SJCRH30 (cell line): ENCODE data around the gene USP10. TPM values are rescaled to one million over a fixed set of nuclear protein-coding genes. Genes with fewer than 3 reads are reported as not detected.

Experiments used
- DNase-seq, 2 experiments: peaks; one replicate each; pipeline ENCODE4 v3.0.0-alpha.2; 2015 to 2020
- H3K27ac ChIP-seq: fragments of 250-450 bp; sonication (Bioruptor Pico); 2 replicates; pipeline ENCODE4 v1.5.1; 2020; ENCODE audit warnings: mild to moderate bottlenecking, moderate library complexity
- H3K27me3 ChIP-seq: fragments of 250-450 bp; sonication (Bioruptor Pico); 2 replicates; pipeline ENCODE4 v1.5.1; 2020; ENCODE audit warnings: mild to moderate bottlenecking, moderate library complexity
- H3K36me3 ChIP-seq: fragments of 250-450 bp; sonication (Bioruptor Pico); 2 replicates; pipeline ENCODE4 v1.5.1; 2020; ENCODE audit warnings: mild to moderate bottlenecking, moderate library complexity
- H3K4me1 ChIP-seq: fragments of 250-450 bp; sonication (Bioruptor Pico); 2 replicates; pipeline ENCODE4 v1.5.1; 2020; ENCODE audit warnings: mild to moderate bottlenecking, moderate library complexity
- H3K4me3 ChIP-seq: fragments of 250-450 bp; sonication (Bioruptor Pico); 2 replicates; pipeline ENCODE4 v1.5.1; 2020; ENCODE audit warnings: mild to moderate bottlenecking, moderate library complexity
- H3K9me3 ChIP-seq: fragments of 250-450 bp; sonication (Bioruptor Pico); replicated peaks from 2 replicates; pipeline ENCODE4 v1.5.1; 2020; ENCODE audit warnings: mild to moderate bottlenecking, moderate library complexity
- total RNA-seq: library from RNA; depleted of rRNA; stranded (reverse); fragments of >200 nt; shearing (Covaris generic); gene quantifications from 2 replicates; pipeline ENCODE4 v1.2.3, GENCODE V29; 2014

Gene USP10
- total RNA-seq, 1 experiment from 2014 or later, result 68.3 TPM

- H3K4me3 ChIP-seq, result no peak overlapping the region
- H3K27me3 ChIP-seq, result no peaks in the 10 kb centered on the region
- DNase-seq, result no peak
- H3K36me3 ChIP-seq, result no peaks in the 10 kb centered on the region
- H3K4me1 ChIP-seq, result peaks cover 12% of the 10 kb centered on the region; the same call in 1 of the 2 replicates
- no peaks in the 10 kb centered on the region for H3K9me3 ChIP-seq
- no peak overlapping the region for H3K27ac ChIP-seq
These were observed 86.9 kb downstream of the USP10 start for GRCh38 chr16:84786605-84787262.

- no peaks in the 10 kb centered on the region for H3K36me3 ChIP-seq
- no peak overlapping the region for H3K27ac ChIP-seq
- H3K4me1 ChIP-seq, result peaks cover 12% of the 10 kb centered on the region; the same call in 1 of the 2 replicates
- H3K9me3 ChIP-seq, result no peaks in the 10 kb centered on the region
- H3K27me3 ChIP-seq, result no peaks in the 10 kb centered on the region
- H3K4me3 ChIP-seq, result no peak overlapping the region
- DNase-seq, result no peak
These were observed 87.4 kb downstream of the USP10 start for GRCh38 chr16:84787263-84787622.

- H3K4me1 ChIP-seq, result peaks cover 12% of the 10 kb centered on the region; the same call in 1 of the 2 replicates
- no peak overlapping the region for H3K4me3 ChIP-seq
- H3K36me3 ChIP-seq, result no peaks in the 10 kb centered on the region
- no peak overlapping the region for H3K27ac ChIP-seq
- no peak for DNase-seq
- H3K27me3 ChIP-seq, result no peaks in the 10 kb centered on the region
- no peaks in the 10 kb centered on the region for H3K9me3 ChIP-seq
These were observed 89.2 kb downstream of the USP10 start for GRCh38 chr16:84788920-84789391.

- no peak for DNase-seq
- no peaks in the 10 kb centered on the region for H3K36me3 ChIP-seq
- H3K27ac ChIP-seq, result no peak overlapping the region
- H3K27me3 ChIP-seq, result no peaks in the 10 kb centered on the region
- H3K4me1 ChIP-seq, result peaks cover 12% of the 10 kb centered on the region; the same call in 1 of the 2 replicates
- no peak overlapping the region for H3K4me3 ChIP-seq
- H3K9me3 ChIP-seq, result no peaks in the 10 kb centered on the region
These were observed 89.6 kb downstream of the USP10 start for GRCh38 chr16:84789431-84789830.

- H3K4me3 ChIP-seq, result no peak overlapping the region
- peaks cover 12% of the 10 kb centered on the region; the same call in 1 of the 2 replicates for H3K4me1 ChIP-seq
- no peak overlapping the region for H3K27ac ChIP-seq
- H3K9me3 ChIP-seq, result no peaks in the 10 kb centered on the region
- H3K27me3 ChIP-seq, result no peaks in the 10 kb centered on the region
- DNase-seq, result peak; percentile 10 to 22
- H3K36me3 ChIP-seq, result no peaks in the 10 kb centered on the region
These were observed 90.5 kb downstream of the USP10 start for GRCh38 chr16:84790301-84790700.

GRCh38 chr16:84791088-84791487 lies 91.3 kb downstream of the USP10 start:
- H3K4me1 ChIP-seq, result peaks cover 7% of the 10 kb centered on the region; the same call in 1 of the 2 replicates
- no peaks in the 10 kb centered on the region for H3K9me3 ChIP-seq
- peak in 1 of 2 experiments; percentile 8 for DNase-seq
- H3K27ac ChIP-seq, result no peak overlapping the region
- H3K36me3 ChIP-seq, result no peaks in the 10 kb centered on the region
- H3K4me3 ChIP-seq, result no peak overlapping the region
- H3K27me3 ChIP-seq, result no peaks in the 10 kb centered on the region

- DNase-seq, result no peak
- H3K4me3 ChIP-seq, result no peak overlapping the region
- no peaks in the 10 kb centered on the region for H3K36me3 ChIP-seq
- no peak overlapping the region for H3K27ac ChIP-seq
- no peaks in the 10 kb centered on the region for H3K9me3 ChIP-seq
- no peaks in the 10 kb centered on the region for H3K27me3 ChIP-seq
- peaks cover 5% of the 10 kb centered on the region; the same call in 1 of the 2 replicates for H3K4me1 ChIP-seq
These were observed 91.7 kb downstream of the USP10 start for GRCh38 chr16:84791501-84791900.

GRCh38 chr16:84794186-84794585 lies 94.4 kb downstream of the USP10 start:
- peaks cover 5% of the 10 kb centered on the region; the same call in 1 of the 2 replicates for H3K4me1 ChIP-seq
- no peaks in the 10 kb centered on the region for H3K27me3 ChIP-seq
- H3K4me3 ChIP-seq, result no peak overlapping the region
- DNase-seq, result no peak
- no peaks in the 10 kb centered on the region for H3K9me3 ChIP-seq
- H3K27ac ChIP-seq, result no peak overlapping the region
- H3K36me3 ChIP-seq, result no peaks in the 10 kb centered on the region

- no peak for DNase-seq
- Histone ChIP-seq H3K27me3 (no peaks in the 10 kb centered on the region), H3K27ac (no peak overlapping the region), H3K4me3 (no peak overlapping the region), H3K36me3 (no peaks in the 10 kb centered on the region), H3K9me3 (no peaks in the 10 kb centered on the region), H3K4me1 (peaks cover 5% of the 10 kb centered on the region; the same call in 1 of the 2 replicates)
These were observed 94.8 kb downstream of the USP10 start for GRCh38 chr16:84794626-84795025.

- DNase-seq, result no peak
- no peak overlapping the region for H3K4me3 ChIP-seq
- H3K27ac ChIP-seq, result no peak overlapping the region
These were observed 95.7 kb downstream of the USP10 start for GRCh38 chr16:84795329-84796053.

GRCh38 chr16:84800158-84800978 lies 100.6 kb downstream of the USP10 start:
- Histone ChIP-seq H3K27ac (no peak overlapping the region), H3K4me1 (no peaks in the 10 kb centered on the region), H3K9me3 (no peaks in the 10 kb centered on the region), H3K36me3 (no peaks in the 10 kb centered on the region), H3K27me3 (no peaks in the 10 kb centered on the region), H3K4me3 (no peak overlapping the region)
- no peak for DNase-seq

More at GRCh38 chr16:84795329-84796053, 95.7 kb downstream of the USP10 start:
- Histone ChIP-seq H3K4me1 (peaks cover 5% of the 10 kb centered on the region; the same call in 1 of the 2 replicates), H3K27me3 (no peaks in the 10 kb centered on the region), H3K9me3 (no peaks in the 10 kb centered on the region), H3K36me3 (no peaks in the 10 kb centered on the region)

- H3K9me3 ChIP-seq, result no peaks in the 10 kb centered on the region
- H3K27ac ChIP-seq, result no peak overlapping the region
- no peaks in the 10 kb centered on the region for H3K27me3 ChIP-seq
- no peaks in the 10 kb centered on the region for H3K4me1 ChIP-seq
- H3K4me3 ChIP-seq, result no peak overlapping the region
- no peak for DNase-seq
- H3K36me3 ChIP-seq, result no peaks in the 10 kb centered on the region
These were observed 103.3 kb downstream of the USP10 start for GRCh38 chr16:84803146-84803545.

- no peaks in the 10 kb centered on the region for H3K36me3 ChIP-seq
- DNase-seq, result no peak
- no peaks in the 10 kb centered on the region for H3K9me3 ChIP-seq
- no peak overlapping the region for H3K4me3 ChIP-seq
- no peaks in the 10 kb centered on the region for H3K27me3 ChIP-seq
- H3K27ac ChIP-seq, result no peak overlapping the region
- H3K4me1 ChIP-seq, result no peaks in the 10 kb centered on the region
These were observed 104.5 kb downstream of the USP10 start for GRCh38 chr16:84804326-84804725.

GRCh38 chr16:84806256-84806889 lies 106.6 kb downstream of the USP10 start:
- peak overlapping the region; percentile 52; the same call in 1 of the 2 replicates for H3K27ac ChIP-seq
- no peaks in the 10 kb centered on the region for H3K9me3 ChIP-seq
- H3K4me3 ChIP-seq, result peak overlapping the region; percentile 58
- H3K36me3 ChIP-seq, result no peaks in the 10 kb centered on the region
- H3K4me1 ChIP-seq, result no peaks in the 10 kb centered on the region
- H3K27me3 ChIP-seq, result no peaks in the 10 kb centered on the region
- DNase-seq, result peak; percentile 79 to 82
